ENCODE measurements around the gene POM121L12.

POM121L12 gene

DNA sequence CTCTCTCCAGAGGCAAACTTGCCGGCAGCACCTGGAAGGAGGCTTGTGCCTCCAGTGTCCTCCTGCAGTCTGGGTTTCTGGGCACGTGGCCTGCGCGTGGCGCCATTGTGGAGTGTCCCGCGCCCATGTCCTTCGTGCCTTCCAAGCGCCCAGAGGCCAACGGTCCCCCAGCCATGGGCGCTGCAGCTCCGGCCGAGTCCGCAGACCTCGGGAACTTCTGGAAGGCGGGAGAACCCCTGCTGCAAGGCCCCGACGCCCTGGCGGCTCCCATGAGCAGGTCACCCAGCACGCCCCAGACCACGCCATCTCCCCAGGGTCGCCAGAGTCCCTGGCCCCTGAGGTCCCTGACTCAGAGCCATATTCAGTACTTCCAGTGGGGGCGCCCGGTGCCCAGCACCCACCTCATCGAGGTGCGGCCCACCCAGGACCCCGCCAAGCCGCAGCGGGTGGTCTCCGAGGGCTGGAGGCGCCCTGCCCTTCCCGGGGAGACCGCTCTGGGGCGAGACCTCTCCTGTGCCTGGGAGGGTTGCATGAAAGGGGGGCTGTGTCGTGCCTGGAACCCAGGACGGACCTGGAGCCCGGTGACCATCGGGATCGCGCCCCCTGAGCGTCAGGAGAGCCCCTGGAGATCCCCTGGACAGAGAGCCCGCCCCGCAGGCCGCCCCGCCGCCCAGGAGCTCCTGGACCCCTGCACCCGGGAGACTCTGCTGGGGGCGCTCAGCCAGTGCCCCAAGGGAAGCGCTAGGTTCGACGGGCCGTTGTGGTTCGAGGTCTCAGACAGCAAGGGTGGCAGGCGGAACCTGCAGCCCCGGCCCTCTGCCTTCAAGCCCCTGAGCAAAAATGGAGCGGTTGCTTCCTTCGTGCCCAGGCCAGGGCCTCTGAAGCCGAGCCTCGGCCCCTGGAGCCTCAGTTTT, at the start of gene POM121L12:
Gene POM121L12 (plus strand): TSS at position 135 of the 914 bp plus-strand sequence. CDS start 39 bp downstream, at position 174.
- DNase-seq (ENCODE audit: low read depth in 2 of 2): no peak

DNA sequence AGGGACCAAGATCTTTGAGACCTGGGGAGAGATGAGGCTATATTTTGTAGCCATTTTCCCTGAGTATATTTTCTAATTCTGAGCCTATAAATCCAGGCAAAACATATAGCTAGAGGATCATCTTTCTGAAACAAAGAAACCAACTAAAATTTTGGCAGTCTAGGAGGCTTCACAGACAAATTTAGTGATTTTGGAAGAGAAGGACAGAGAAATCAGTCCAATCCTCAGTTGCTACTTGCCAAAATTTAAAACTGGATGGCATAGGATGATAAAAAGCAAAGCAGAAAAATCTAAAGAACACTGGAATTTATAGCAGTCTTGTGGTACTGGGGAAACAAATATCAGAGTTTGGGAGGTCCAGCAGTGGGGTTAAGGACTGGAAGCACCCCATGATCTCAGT, 43.4 kb upstream of the POM121L12 start:
- no peak for DNase-seq (ENCODE audit: low read depth in 2 of 2)

DNA sequence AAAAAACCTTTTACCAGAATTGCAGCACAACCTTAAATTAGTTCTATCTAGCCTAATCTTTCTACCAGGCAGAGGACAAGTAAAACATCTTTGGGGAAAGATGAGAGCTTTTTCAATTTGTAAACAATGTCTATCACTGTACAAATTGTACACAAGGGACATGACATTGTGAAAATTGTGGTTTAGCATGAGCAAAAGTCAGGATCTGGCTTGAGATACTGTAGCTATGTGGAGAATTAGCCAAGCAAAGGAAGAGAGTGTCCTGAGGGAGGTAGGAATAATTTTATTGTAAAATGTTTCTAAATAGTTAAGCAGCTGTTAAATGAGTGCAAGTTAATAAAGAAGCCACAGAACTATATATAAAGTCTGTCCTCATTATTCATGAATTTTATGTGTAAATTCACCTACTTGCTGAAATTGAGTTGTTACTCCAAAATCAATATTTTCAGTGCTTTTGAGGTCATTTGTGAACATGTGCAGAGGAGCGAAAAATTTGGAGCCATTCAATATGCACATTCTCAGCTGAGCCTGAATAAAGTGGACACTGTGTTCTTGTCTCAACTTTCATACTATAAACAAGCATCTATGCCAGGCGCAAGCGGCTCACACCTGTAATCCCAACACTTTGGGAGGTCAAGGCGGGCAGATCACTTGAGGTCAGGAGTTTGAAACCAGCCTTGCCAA, 42.8 kb upstream of the POM121L12 start:
- DNase-seq (ENCODE audit: low read depth in 2 of 2): no peak

DNA sequence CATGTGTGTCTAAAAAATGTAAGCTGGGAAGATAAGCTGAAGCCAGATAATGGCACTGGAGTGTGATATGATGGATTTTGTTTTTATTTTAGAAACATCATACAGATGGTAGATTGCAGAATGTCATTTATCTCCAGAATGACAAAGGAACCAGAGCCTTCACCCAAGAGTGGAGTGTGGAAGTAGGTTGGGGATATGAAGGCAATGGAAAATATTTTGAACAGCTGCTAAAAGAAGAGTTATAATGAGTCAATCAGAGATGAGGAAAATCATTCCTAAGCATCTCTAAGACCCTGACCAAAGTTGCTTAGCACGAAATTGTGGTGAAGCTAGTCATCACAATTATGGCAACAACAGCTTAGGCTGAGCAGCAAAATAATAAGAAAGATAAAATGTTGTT, 39.8 kb upstream of the POM121L12 start:
- DNase-seq (ENCODE audit: low read depth in 2 of 2): no peak

DNA sequence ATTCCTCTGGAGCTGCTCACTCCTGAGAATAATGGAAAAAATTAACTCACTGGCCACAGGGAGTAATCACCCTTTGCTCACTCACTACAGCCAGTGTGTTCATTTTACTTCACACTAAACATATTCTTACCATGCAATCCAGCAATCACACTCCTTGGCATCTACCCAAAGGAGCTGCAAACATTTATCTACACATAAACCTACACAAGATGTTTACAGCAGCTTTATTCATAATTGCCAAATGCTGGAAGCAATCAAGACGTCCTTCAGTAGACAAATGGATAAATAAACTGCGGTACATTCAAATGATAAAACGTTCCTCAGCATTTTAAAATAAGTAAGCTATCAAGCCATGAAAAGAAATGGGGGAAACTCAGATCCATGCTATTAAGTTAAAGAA, 34.2 kb upstream of the POM121L12 start:
- no peak for DNase-seq (ENCODE audit: low read depth in 2 of 2)

DNA sequence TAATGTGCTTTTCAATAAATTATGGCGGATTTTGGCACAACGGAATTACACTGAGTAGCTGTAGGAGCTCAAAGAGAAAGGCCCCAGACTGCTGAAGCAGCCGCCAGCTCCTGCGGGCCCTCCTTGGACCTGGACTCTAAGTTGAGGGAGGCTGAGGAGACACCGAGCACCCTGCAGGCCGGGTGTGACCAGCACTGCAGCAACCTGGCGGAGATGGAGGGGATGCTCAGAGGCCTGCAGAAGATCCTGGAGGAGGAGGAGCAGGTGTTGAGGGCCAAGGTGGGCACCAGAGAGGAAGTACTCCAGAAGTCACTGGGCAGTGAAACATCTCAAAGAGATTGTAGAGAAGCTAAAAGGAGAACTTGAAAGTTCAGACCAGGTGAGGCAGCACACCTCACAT, 33.0 kb upstream of the POM121L12 start:
- no peak for DNase-seq (ENCODE audit: low read depth in 2 of 2)

DNA sequence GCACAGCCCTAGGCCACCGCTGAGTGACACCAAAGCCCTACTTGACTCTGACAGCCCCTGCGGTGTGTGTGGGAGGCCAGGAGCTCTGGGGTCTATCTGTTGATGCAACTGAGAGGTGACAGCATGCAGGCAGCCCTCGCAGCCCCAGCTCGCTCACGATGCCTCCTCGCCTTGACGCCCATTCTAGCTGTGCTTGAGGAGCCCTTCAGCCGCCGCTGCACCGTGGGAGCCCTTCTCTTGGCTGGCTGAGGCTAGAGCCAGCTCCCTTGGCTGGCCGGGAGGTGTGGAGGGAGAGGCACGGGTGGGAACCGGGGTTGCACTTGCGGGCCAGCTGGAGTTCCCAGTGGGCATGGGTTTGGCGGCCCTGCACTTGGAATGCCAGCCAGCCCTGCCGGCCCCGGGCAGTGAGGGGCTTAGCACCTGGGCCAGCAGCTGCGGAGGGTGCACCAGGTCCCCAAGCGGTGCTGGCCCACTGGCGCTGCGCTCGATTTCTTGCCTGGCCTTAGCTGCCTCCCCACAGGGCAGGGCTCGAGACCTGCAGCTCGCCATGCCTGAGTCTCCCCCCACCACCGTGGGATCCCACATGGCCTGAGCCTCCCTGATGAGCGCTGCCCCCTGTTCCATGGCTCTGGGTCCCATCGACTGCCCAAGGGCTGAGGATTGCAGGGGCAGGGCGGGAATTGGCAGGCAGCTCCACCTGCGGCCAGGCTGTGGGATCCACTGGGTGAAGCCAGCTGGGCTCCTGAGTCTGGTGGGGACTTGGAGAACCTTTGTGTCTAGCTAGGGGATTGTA, 31.6 kb upstream of the POM121L12 start:
- DNase-seq (ENCODE audit: low read depth in 2 of 2): no peak

DNA sequence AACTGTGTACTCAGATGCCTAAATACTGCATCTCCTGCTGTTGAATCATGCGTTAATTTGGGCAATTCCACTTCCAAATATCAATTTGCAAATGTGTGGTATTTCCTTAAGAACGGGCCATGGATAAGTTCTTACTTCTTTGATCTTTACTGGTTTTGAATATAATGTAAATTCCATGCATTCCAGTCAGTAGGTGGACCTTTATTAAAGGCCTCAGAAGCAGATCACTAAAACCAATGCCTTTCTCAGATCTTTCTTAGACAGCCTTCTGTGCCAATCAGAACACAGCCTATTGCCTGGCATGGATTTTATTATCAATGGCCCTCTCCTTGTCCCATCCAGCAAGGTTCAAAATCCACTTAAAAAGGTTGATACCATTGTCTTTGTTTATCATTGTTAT, 21.5 kb upstream of the POM121L12 start:
- DNase-seq (ENCODE audit: low read depth in 2 of 2): no peak

DNA sequence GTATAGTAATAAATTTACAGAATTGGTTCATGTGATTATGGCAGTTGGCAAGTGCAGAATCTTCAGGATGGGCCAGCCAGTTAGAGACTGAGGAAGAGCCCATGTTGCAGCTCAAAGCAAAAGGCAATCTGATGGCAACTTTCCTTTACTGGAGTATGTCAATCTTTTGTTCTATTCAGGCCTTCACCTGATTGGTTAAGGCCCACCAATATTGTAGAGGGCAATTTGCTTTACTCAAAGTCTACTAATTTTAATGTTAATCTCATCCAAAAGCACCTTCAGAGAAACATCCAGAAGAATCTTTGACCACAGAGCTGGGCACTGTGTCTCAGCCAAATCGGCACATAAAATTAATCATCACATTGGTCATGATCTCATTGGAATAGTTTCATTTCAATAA, 20.0 kb upstream of the POM121L12 start:
- no peak for DNase-seq (ENCODE audit: low read depth in 2 of 2)

DNA sequence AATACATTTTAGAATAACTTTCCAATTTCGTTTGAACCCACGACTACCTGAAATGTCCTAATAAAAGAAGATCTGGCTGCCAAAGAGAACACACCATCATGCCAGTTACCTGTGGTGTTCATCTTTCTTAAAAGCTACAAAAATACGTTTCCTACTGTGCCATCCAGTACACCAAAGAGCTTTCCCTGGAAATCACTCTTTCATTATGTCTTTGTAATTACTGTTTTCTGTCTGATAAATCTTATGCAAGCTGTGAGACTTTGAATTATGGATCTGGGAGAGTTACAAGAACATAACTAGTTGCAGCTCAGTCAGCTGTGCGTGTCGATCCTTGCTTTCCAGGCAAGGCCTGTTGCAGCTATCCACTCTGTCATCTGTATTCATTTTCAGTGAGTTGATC, 12.5 kb upstream of the POM121L12 start:
- DNase-seq (ENCODE audit: low read depth in 2 of 2): no peak

DNA sequence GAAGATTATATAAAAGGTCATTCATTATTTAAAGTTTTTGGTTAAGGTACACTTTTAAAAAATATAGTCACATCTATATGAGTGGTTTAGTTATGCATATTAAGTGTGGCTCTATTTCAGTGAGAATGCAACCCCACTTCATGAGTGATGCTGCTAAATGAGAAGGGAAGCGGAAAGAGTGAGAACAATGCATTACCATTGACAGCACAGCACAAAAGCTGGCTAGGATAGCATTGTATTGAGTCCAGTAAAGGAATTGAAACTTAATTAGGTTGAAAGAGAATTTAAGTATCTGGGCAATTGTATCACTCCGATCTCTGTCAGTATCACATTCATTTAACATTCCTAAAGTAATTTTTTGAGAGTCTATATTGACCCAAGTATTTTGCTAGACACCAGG, 13.2 kb downstream of the POM121L12 start:
- no peak for DNase-seq (ENCODE audit: low read depth in 2 of 2)

DNA sequence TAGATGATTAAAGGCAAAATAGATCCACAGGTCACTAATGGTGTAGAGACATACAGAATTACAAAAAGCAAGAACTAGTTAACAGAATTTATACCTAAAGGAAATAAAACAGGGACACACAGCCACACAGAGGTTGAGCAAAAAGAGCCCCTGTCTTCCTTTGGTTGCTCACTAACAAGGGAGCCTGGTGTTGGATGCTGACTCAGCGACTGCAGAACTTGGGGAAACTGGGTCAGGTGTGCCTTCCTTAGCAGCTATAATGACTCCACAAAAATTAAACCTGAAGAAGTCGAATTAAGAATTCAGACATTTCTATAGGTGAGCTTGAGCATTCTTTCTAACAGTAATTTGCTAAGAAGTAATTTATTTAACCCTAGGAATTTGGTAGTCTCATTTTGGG, 15.0 kb downstream of the POM121L12 start:
- no peak for DNase-seq (ENCODE audit: low read depth in 2 of 2)

DNA sequence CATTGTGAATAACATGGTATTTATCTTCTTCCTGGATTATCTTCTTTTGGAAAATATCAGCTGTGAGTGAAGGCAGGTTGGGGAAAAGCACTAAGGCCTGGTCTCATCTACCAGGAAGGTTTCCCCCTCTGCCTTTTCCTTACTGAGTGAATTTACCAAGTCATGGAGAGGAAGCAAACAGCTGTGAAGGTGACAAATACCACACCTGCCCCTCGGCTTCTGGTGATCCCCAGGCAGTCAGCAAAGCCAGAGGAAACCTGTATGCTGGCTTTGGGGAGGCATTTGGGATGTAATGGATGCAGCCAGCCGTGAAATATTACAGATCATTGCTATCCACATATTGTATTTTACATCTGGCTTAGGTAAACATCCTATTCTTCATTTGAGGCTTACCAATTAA, 24.2 kb downstream of the POM121L12 start:
- no peak for DNase-seq (ENCODE audit: low read depth in 2 of 2)

DNA sequence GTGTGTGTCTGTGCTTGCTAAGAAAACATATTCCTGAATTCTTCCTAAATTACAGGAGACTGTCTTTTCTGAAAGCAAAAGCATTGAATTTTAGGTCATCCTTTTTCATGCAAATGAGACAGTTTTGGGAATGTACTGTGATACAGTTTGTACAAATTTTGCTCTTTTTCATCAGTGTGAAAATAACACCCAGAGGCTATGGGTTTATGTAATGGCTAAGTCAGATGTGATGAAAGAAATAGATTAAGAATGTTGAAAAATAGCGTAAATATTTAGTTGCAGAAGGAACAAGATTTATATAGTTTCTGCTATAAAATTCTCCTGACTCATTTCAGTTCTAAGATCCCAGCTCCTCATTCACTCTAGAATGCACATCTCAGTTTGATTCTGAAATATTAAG, 24.6 kb downstream of the POM121L12 start:
- DNase-seq (ENCODE audit: low read depth in 2 of 2): no peak

DNA sequence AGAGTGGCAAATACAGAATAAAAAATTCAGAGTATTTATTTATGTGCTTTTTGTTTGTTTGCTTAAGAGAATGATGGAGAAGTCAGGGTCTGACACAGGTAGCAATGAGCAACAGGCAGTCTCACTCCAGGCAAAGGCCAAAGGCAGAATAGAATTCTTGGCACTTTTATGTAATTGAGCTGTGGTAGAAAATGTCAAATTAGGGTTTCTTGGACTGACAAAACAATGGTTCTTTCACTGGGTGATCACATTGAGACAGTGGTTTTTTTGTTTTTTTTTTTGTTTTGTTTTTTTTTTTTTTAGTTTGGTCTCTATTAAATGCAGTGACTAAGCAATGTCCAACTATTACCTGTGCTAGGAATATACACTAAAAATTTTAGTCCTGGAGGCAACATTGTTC, 27.4 kb downstream of the POM121L12 start:
- DNase-seq (ENCODE audit: low read depth in 2 of 2): no peak

DNA sequence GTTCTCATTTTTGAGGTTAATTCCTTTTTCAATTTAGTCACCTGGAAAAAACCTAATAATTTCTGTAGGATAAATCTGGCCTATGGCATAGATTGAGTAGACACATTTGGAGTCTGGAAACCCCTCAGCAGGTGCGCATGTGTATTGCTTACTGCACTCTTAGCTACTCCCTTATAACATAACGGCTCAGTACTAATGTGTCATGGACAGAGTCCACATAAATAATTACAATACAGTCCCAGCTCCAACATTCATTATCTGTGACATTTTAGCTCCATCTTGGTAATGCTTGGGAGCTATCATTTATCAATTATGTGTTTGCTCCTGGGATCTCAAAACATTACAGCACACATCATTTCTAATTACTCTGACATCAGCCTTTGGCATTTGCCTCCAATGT, 33.2 kb downstream of the POM121L12 start:
- no peak for DNase-seq (ENCODE audit: low read depth in 2 of 2)

DNA sequence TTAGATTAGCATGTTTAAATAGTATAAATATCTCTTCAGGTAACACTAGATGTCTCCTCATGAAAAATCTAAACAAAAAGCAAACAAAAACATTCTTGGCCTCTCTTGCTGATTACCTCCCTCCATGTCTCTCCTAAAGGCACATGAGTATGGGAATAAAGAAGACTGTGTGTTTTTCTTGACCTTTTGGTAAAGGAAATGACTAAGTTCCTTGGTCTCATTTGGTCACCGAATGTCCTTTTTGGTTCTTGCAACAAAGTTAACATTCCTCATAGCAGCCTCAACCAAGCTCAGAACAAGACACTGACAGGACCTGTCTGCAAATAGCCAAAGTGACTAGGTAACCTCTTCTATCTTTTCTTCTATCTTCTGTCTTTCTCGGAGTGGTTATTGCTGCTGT, 35.5 kb downstream of the POM121L12 start:
- no peak for DNase-seq (ENCODE audit: low read depth in 2 of 2)
